HepG2 (cell line): ENCODE data around the gene DPM1. TPM values are rescaled to one million over a fixed set of nuclear protein-coding genes. Genes with fewer than 3 reads are reported as not detected.
A peak's percentile ranks its signal among the peaks of the same experiment; 100 is the strongest.

Experiments
- GTF3A ChIP-seq: sonication (generic); formaldehyde crosslinking; conservative IDR thresholded peaks from 2 replicates; pipeline ENCODE4 v1.4.0; 2020; ENCODE audit warnings: mild to moderate bottlenecking, missing genetic modification reagents
- NFKB2 ChIP-seq: sonication (generic); formaldehyde crosslinking; IDR thresholded peaks from 2 replicates; pipeline ENCODE4 v1.4.0; 2020; ENCODE audit warnings: missing genetic modification reagents, borderline replicate concordance
- SNAPC2 ChIP-seq: sonication (generic); formaldehyde crosslinking; IDR thresholded peaks from 2 replicates; pipeline ENCODE4 v1.8.1; 2022; ENCODE audit warnings: mild to moderate bottlenecking, missing genetic modification reagents
- ZFP36L1 ChIP-seq: sonication (generic); formaldehyde crosslinking; IDR thresholded peaks from 2 replicates; pipeline ENCODE4 v1.8.0; 2022; ENCODE audit warnings: mild to moderate bottlenecking, missing genetic modification reagents, moderate library complexity
- ZNF556 ChIP-seq: sonication (generic); formaldehyde crosslinking; IDR thresholded peaks from 2 replicates; pipeline ENCODE4 v1.4.0; 2020; ENCODE audit warnings: mild to moderate bottlenecking, missing genetic modification reagents, borderline replicate concordance
- ZNF780A ChIP-seq: sonication (generic); formaldehyde crosslinking; IDR thresholded peaks from 2 replicates; pipeline ENCODE4 v1.8.0; 2022; ENCODE audit warnings: mild to moderate bottlenecking, missing genetic modification reagents, moderate library complexity
- polyA plus RNA-seq, 8 experiments: library from polyadenylated mRNA; depleted of rRNA in 3 of 8; stranded (reverse) in 7 of 8; unstranded in 1 of 8; fragments of >200 nt; fragmentation: Illumina TruSeq in 4 of 8; extraction: Trizol in 4 of 8; gene quantifications; 2 replicates each; pipeline versions ENCODE4 v1.2.1 to v1.2.3, GENCODE V29; 2011 to 2016; ENCODE audit warnings: low read depth in 4 of 8, missing spikeins in 1 of 8, mixed read lengths in 1 of 8; ENCODE audit not compliant: insufficient read depth in 1 of 8
- total RNA-seq, 5 experiments: library from RNA; depleted of rRNA; stranded (reverse); fragments of >200 nt; fragmentation: Illumina TruSeq; extraction: Trizol; gene quantifications; 2 replicates each; pipeline ENCODE4 v1.2.3, GENCODE V29; 2016; ENCODE audit warnings: low read depth in 1 of 5
- TF ChIP-seq, protein P1 (sequence below), 2 experiments: fragments of 450-650 bp in 1 of 2; sonication (generic) in 1 of 2; formaldehyde crosslinking in 1 of 2; IDR thresholded peaks; 2 replicates each; pipeline versions ENCODE4 v1.6.1 to v1.8.0; 2016 to 2022; ENCODE audit warnings: antibody characterized with exemption in 1 of 2, mild to moderate bottlenecking in 1 of 2, missing genetic modification reagents in 1 of 2
- TF ChIP-seq, protein P2 (sequence below): sonication (generic); formaldehyde crosslinking; IDR thresholded peaks from 2 replicates; pipeline ENCODE4 v1.5.1; 2020; ENCODE audit warnings: missing genetic modification reagents, mild to moderate bottlenecking, borderline replicate concordance
- TF ChIP-seq, protein P3 (sequence below): sonication (generic); formaldehyde crosslinking; IDR thresholded peaks from 2 replicates; pipeline ENCODE4; 2020; ENCODE audit warnings: missing genetic modification reagents, mild to moderate bottlenecking, borderline replicate concordance
- TF ChIP-seq, protein P4 (sequence below): sonication (generic); formaldehyde crosslinking; IDR thresholded peaks from 2 replicates; pipeline ENCODE4 v1.5.0; 2020; ENCODE audit warnings: mild to moderate bottlenecking, missing genetic modification reagents

The DPM1 gene
- total and polyA plus RNA-seq, 2 of the 13 experiments (the other 11 are each of a cell fraction or from before 2014, with no cell fraction given) = 83.2 to 161 TPM

DNA sequence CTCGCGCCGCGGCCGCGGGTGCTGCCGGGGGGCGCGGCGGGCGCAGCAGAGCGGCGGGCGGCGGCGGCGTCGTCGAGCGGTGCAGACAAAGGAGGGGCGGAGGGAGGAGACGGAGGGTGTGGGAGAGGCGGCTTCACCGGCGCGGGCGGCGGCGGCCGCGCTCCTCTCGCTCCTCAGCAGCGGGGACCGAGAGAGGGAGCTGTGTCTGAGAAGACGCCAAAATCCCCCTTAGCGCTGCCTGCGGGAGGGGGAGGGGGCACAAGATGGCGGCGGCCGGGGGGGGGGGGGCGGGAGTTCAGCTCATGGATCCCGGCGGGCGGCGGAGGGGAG is 27.4 kb downstream of the DPM1 start (continued):
- TF ChIP-seq, protein P1, sequence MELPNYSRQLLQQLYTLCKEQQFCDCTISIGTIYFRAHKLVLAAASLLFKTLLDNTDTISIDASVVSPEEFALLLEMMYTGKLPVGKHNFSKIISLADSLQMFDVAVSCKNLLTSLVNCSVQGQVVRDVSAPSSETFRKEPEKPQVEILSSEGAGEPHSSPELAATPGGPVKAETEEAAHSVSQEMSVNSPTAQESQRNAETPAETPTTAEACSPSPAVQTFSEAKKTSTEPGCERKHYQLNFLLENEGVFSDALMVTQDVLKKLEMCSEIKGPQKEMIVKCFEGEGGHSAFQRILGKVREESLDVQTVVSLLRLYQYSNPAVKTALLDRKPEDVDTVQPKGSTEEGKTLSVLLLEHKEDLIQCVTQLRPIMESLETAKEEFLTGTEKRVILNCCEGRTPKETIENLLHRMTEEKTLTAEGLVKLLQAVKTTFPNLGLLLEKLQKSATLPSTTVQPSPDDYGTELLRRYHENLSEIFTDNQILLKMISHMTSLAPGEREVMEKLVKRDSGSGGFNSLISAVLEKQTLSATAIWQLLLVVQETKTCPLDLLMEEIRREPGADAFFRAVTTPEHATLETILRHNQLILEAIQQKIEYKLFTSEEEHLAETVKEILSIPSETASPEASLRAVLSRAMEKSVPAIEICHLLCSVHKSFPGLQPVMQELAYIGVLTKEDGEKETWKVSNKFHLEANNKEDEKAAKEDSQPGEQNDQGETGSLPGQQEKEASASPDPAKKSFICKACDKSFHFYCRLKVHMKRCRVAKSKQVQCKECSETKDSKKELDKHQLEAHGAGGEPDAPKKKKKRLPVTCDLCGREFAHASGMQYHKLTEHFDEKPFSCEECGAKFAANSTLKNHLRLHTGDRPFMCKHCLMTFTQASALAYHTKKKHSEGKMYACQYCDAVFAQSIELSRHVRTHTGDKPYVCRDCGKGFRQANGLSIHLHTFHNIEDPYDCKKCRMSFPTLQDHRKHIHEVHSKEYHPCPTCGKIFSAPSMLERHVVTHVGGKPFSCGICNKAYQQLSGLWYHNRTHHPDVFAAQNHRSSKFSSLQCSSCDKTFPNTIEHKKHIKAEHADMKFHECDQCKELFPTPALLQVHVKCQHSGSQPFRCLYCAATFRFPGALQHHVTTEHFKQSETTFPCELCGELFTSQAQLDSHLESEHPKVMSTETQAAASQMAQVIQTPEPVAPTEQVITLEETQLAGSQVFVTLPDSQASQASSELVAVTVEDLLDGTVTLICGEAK (IDR thresholded peaks at IDR 0.05) = no peak
- TF ChIP-seq, protein P1 (CRISPR knock-in tag; IDR thresholded peaks at IDR 0.05) = no peak
- TF ChIP-seq, protein P2, sequence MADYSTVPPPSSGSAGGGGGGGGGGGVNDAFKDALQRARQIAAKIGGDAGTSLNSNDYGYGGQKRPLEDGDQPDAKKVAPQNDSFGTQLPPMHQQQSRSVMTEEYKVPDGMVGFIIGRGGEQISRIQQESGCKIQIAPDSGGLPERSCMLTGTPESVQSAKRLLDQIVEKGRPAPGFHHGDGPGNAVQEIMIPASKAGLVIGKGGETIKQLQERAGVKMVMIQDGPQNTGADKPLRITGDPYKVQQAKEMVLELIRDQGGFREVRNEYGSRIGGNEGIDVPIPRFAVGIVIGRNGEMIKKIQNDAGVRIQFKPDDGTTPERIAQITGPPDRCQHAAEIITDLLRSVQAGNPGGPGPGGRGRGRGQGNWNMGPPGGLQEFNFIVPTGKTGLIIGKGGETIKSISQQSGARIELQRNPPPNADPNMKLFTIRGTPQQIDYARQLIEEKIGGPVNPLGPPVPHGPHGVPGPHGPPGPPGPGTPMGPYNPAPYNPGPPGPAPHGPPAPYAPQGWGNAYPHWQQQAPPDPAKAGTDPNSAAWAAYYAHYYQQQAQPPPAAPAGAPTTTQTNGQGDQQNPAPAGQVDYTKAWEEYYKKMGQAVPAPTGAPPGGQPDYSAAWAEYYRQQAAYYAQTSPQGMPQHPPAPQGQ (CRISPR knock-in tag) = no peak
- TF ChIP-seq ZNF780A (CRISPR knock-in tag) (no peak), ZFP36L1 (no peak), NFKB2 (no peak), ZNF556 (CRISPR knock-in tag) (no peak), SNAPC2 (no peak), GTF3A (no peak)
- TF ChIP-seq, protein P3, sequence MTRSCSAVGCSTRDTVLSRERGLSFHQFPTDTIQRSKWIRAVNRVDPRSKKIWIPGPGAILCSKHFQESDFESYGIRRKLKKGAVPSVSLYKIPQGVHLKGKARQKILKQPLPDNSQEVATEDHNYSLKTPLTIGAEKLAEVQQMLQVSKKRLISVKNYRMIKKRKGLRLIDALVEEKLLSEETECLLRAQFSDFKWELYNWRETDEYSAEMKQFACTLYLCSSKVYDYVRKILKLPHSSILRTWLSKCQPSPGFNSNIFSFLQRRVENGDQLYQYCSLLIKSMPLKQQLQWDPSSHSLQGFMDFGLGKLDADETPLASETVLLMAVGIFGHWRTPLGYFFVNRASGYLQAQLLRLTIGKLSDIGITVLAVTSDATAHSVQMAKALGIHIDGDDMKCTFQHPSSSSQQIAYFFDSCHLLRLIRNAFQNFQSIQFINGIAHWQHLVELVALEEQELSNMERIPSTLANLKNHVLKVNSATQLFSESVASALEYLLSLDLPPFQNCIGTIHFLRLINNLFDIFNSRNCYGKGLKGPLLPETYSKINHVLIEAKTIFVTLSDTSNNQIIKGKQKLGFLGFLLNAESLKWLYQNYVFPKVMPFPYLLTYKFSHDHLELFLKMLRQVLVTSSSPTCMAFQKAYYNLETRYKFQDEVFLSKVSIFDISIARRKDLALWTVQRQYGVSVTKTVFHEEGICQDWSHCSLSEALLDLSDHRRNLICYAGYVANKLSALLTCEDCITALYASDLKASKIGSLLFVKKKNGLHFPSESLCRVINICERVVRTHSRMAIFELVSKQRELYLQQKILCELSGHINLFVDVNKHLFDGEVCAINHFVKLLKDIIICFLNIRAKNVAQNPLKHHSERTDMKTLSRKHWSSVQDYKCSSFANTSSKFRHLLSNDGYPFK (CRISPR knock-in tag) = 0 out of 2 replicates have a peak, but pooled peaks have one; percentile 34
- TF ChIP-seq, protein P4, sequence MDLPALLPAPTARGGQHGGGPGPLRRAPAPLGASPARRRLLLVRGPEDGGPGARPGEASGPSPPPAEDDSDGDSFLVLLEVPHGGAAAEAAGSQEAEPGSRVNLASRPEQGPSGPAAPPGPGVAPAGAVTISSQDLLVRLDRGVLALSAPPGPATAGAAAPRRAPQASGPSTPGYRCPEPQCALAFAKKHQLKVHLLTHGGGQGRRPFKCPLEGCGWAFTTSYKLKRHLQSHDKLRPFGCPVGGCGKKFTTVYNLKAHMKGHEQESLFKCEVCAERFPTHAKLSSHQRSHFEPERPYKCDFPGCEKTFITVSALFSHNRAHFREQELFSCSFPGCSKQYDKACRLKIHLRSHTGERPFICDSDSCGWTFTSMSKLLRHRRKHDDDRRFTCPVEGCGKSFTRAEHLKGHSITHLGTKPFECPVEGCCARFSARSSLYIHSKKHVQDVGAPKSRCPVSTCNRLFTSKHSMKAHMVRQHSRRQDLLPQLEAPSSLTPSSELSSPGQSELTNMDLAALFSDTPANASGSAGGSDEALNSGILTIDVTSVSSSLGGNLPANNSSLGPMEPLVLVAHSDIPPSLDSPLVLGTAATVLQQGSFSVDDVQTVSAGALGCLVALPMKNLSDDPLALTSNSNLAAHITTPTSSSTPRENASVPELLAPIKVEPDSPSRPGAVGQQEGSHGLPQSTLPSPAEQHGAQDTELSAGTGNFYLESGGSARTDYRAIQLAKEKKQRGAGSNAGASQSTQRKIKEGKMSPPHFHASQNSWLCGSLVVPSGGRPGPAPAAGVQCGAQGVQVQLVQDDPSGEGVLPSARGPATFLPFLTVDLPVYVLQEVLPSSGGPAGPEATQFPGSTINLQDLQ = no peak
